Astrocyte of the hippocampus (primary cell): ENCODE data around the gene FSTL3.
"Not testable (repeated sequence)": the region's sequence is repeated elsewhere in the genome, so short reads cannot be mapped to it uniquely, and the experiment has no call there.

Experiments
- DNase-seq: peaks from one replicate; pipeline ENCODE4 v3.0.0; 2011; ENCODE audit warnings: low read depth, low spot score

Gene FSTL3

GRCh38 chr19:661427-662196, 14.6 kb upstream of the FSTL3 start:
- DNase-seq = peak; percentile 42

- DNase-seq = peak; percentile 60
These were observed 13.8 kb upstream of the FSTL3 start for GRCh38 chr19:662207-662961.

- peak; percentile 96 for DNase-seq
These were observed 13.1 kb upstream of the FSTL3 start, which contains the start of gene RNF126 for GRCh38 chr19:662962-663681. Gene RNF126, minus strand, starts transcription at chr19:663214. Its CDS starts 93 bp downstream, at chr19:663121.

- DNase-seq = no peak
These were observed 12.5 kb upstream of the FSTL3 start for GRCh38 chr19:663682-664117.

- DNase-seq = peak; percentile 93
These were observed 11.2 kb upstream of the FSTL3 start for GRCh38 chr19:664913-665443.

- DNase-seq = not testable (repeated sequence)
These were observed 9.1 kb upstream of the FSTL3 start for GRCh38 chr19:666985-667573.

- DNase-seq = peak; percentile 20
These were observed 7.3 kb upstream of the FSTL3 start for GRCh38 chr19:668675-669434.

GRCh38 chr19:670609-671075, 5.5 kb upstream of the FSTL3 start:
- DNase-seq = no peak

GRCh38 chr19:674282-675151, 1.7 kb upstream of the FSTL3 start:
- no peak for DNase-seq

- DNase-seq = no peak
These were observed 219 bp upstream of the FSTL3 start for GRCh38 chr19:676007-676338.

- peak; percentile 95 for DNase-seq
These were observed 1.0 kb downstream of the FSTL3 start for GRCh38 chr19:677201-677600.

GRCh38 chr19:677601-678436, 1.6 kb downstream of the FSTL3 start:
- DNase-seq = peak; percentile 41

- DNase-seq = no peak
These were observed 2.7 kb downstream of the FSTL3 start for GRCh38 chr19:678791-679388.

GRCh38 chr19:679418-680286, 3.5 kb downstream of the FSTL3 start:
- DNase-seq = peak; percentile 84

- DNase-seq = peak; percentile 99
These were observed 4.3 kb downstream of the FSTL3 start for GRCh38 chr19:680287-681028.
